Measurements from ENCODE around the gene STAT1.
"Not testable (repeated sequence)": the region's sequence is repeated elsewhere in the genome, so short reads cannot be mapped to it uniquely, and the experiment has no call there.

The STAT1 gene

DNA sequence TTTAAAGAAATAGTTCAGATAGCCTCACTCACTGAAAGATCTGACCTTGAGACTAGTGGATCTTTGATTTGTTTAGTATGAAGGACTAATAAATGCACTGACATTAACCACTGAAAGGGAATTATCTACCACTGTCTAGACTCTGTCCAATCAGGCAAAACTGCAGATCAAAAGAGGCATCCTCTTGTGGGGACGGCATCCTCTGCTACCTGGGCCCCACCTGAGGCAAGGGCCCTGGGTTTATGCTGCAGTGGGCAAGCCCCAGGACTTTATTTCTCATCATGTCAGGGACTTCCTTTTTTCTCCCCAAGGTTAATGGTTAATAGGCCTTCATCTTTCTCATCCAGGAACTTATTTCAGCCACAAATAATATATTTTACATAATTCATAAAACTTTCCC lies 32.2 kb downstream of the STAT1 start:
- DNase-seq (ENCODE audit: low spot score), result no peak

DNA sequence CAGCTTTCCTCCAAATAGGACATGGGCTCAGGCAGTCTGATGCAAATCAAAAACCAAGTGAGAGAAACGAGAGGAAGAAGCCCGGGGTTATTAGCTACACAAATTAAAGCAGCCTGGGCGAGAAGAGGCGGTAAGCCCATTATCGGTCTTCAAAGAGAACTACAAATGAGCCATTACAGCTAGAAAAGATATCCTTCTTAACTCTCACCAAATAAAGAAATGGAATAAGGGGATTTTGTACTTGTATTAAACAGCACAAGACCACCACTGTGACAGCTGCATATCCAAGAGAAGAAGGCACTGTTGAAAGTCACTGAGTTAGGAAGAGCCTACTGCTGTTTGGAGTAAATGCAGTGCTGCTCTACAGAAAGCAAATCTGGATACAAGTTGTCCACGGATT lies 32.6 kb downstream of the STAT1 start:
- no peak for DNase-seq (ENCODE audit: low spot score)

DNA sequence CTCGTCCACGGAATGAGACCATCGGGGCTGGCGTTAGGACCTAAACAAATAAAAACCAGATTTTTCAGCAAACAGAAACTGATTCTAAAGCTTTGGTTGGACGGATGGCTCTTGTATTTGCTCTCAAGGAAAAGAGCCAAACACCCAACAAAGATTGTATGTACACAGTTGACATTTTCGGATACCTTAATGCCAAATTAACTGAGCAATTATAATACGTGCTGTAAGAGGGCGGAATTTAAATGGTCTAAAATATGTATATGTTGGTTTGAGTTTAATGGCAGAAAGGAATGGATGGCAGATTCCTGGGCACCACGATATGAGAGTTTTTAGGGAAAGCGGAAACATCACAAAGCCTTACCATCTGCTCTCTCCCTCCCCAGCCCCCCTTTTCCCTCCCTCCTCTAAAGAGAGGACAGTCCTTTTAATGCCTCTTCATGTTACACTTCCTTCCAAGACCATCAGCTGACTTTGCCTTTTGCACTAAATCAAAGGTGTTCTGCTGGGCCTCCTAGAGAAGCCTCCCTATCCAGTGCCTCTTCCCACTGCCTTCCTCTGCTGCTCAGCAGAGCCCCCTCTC lies 33.3 kb downstream of the STAT1 start:
- DNase-seq (ENCODE audit: low spot score), result no peak

DNA sequence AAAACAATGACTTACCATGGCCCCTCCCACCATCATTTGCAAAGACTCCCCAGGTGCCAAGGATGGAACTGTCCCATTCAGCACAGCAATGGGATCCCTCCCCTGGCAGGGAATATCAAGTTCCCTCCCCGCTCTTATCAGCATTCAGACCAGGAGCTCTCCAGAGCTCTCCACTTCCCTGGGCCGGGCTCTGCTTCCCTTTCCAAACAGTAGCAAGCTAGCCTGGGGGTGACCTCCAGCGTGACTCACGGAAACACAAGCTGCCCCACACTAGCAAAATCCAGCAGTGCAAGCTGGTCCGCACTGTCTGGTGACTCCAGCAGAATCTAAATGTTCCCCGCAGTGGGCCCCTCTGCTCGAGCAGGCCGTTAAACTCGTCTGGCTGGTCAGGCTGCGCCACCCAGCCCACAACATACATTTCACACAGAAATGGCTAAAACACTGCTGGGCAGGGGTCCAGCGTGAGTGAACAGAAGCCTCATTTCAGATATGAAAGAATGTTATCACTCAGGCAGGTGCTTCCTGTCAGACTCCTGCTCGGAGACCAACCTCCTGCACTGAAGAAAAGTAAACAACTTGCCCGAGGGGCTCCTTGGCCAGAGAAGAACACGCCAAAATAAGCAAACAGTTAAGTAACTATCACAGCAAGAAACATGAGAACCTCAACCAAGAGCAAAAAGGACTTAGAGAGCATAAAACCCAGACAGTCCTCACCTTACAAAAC lies 33.9 kb downstream of the STAT1 start:
- DNase-seq (ENCODE audit: low spot score), result no peak

DNA sequence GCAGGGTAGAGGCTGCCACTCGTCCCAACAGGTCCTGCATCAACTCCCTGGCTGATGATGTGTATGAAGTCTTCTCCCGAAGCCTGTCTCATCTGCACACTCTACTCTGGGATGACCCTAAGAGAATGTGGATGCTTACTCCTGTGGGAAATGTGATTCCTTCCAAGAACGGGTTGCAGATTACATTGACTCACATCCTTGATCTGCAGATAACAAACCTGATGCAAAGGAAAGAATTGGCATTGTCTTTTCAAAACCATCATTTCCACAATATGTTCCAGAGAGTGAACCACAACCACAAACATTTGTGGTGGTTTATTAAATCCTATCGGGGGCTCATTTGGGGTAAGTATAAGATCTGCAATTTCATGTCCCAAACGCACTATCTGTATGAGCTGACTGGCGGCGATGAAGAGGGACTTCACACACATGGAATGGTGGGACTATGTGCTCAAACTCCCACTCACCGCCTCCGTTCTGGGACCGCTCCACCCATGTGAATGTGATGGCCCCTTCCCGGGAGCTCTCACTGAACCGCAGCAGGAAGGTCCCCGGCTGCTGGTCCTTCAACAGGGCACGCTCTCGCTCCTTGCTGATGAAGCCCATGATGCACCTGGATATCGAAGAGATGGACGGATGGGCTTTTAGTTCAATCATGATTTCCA lies 35.5 kb downstream of the STAT1 start:
- no peak for DNase-seq (ENCODE audit: low spot score)

DNA sequence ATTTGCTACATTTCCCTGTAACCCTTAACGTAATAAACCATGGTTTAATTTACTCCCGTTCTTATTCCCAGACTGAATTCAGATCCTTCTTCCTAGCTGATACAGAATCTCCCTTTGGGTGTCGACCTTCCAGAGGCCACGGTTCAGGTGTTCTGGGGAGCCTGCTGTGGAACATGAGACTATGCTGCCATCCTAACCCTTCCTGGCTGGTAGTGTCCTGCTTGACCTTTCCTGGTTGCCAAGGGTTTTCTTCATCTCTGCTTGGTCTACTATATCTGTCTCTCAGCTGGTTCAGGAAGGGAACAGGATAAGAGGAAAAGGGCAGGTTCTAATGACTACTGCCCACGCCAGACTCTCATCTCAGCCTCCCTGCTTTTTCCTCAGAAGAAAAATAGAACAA lies 36.5 kb downstream of the STAT1 start:
- DNase-seq (ENCODE audit: low spot score), result no peak

DNA sequence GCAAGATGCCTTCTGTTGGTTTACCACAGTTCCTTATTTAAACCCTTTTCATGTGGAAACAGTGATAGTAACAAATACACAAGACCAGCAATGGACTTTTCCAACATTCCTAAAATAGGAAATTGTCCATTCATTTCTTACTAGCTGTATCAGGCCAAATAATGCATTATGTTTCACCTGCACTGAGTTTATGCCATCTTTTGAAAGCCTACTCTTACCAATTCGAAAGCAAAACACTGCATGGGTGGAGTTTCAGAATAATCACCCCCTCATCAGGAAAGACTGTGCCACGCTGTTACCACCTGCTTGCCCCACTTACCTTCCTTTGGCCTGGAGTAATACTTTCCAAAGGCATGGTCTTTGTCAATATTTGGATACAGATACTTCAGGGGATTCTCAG lies 37.5 kb downstream of the STAT1 start:
- no peak for DNase-seq (ENCODE audit: low spot score)

DNA sequence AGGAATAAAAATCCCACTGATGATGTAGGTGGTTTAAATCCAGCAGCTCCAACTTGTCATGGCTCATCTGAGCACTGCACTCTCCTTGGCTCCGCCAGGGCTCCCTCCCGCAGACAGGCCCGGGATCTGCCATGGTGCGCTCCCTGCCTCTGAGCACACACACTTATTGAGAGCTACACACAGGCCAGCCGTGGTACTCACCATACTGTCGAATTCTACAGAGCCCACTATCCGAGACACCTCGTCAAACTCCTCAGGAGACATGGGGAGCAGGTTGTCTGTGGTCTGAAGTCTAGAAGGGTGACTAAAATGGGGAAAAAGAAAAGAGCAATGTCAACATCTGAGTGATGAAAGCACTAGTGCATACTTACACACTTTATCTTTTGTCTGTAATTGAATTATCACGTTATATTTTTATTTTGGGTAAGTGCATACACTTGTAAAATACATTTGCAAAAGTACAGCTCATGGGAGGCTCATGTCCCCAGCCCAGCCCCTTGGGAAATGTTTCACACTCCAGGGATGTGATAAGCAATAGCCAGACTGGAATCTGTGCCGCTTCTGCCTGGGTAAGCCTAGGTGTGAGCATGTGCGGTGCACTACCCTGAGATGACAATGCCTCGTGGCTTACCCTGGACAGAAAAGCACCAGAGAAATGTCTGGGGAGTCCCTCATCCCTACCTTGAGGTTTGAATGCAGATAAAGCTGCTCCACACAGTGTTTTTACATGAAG lies 39.2 kb downstream of the STAT1 start:
- no peak for DNase-seq (ENCODE audit: low spot score)

DNA sequence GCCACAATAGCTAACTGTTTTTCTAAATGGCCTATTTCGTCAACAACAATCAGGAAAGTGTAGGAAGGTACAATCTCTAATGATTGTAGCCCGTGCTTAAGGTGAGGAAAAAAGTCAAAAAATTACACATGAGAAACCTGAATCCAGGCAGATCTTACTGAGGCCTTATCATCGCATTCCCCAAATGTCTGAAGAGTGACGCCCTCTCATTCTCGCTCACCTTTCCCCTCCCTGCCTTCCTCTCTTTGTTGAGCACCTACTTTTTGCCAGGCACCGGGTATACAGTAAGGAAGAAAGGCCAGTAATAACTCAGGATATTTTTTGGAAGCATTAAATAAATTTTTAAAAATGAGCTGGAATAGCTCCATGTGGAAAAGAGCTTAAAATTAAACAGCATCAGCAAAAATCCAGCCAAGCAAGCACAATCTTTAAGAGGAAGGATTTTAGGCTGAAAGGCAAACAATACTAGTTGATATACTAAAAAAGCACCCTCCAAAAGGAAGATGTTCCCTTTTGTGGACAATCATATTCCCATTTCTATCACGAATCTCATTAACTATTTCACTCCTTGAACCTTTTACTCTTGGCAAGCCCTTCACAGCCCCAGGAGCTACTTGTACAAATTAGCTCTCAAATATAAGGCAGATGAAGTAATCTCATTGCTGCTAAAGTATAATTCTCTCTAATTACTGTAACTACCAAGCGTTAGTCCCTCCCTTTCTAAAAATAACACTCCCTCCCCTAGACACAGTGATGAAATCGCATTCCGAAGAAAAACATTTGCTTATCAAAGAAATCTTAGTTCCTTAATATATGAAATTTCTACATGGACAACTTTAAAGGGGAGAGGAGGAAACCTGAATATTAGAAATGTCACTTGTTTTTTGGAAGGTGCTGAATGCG lies 40.0 kb downstream of the STAT1 start:
- no peak for DNase-seq (ENCODE audit: low spot score)

DNA sequence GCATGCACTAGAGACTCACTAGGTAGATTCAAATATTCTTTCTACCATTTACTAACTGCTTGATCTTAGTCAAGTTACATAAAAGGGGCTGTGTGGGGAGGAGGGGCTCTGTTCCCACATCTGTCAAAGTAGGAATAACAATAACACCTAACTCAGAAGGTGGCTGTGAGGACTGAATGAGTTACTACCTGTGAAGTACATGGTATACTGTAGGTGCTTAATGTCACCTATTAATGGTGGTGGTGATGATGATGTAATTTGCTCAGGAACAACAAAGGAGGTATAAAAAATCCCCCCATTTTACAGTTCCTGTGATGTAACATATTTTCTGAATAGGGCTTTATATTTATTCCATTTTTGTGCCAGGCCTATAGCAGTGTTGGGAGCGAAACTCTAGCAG lies 40.7 kb downstream of the STAT1 start:
- no peak for DNase-seq (ENCODE audit: low spot score)

DNA sequence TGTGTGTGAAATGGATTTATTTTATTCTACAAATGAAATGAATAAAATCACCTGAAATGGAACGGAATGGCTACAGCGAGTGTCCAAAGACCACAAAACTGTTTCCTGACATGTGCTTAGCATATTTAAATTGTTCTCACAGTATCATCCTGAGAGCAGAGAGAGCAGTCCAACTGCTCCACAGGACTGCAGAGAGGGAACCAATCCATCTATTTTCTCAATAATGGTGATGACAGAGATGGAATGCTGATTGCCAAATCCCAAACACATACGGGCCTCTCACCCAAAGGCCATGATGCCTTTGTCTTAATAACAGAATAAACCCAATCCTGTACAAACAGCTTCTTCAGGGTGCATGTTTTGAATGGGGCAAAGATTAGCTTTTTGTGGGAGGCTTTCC lies 41.1 kb downstream of the STAT1 start:
- DNase-seq (ENCODE audit: low spot score), result no peak

DNA sequence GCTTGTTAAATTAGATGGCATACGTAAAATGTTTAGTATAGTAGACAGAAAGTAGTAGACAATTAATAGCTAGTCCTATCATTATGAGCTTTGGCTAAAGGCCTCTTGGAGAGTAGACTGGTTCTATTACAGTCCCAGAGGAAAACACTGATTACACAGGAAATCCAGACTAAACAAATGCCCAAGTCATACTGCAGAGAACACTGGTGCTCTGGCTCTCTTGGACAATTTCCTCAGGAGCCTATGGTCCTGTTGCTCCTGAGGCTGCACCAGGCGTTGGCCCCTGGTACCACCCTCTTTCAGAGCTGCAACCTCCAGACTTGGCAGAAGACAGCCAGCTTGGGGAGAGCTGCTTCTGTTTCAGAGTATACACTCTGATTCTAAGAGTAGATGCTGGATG lies 41.8 kb downstream of the STAT1 start:
- no peak for DNase-seq (ENCODE audit: low spot score)

DNA sequence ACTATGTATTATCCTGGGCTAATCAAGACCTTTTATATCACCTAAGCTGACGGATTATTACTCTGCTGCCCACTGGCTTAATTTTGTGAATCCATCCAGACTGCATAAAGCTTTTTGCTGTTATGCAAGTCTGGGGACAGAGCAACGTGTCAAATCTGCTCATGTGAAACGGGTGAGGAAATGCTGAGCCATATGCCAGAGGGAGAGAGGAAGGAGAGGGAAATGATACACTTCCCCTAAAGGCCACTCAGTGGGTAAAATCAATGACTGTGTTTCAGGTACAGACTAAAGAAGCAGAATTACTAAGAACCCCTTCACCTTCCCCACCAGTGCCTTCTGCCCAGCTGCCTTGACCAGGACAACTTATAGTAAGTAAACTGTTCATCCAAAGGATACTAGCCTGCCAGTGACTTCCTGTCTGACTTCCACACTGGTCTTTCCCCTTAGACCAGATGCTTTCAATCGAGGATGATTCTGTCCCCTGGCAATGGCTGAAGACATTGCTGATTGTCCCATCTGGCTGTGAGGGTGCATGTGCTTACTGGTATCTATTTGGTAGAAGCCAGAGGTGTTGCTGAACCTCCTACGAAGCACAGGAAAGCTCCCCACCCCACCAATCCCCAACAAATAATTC lies 43.0 kb downstream of the STAT1 start:
- DNase-seq (ENCODE audit: low spot score), result peak; percentile 28

DNA sequence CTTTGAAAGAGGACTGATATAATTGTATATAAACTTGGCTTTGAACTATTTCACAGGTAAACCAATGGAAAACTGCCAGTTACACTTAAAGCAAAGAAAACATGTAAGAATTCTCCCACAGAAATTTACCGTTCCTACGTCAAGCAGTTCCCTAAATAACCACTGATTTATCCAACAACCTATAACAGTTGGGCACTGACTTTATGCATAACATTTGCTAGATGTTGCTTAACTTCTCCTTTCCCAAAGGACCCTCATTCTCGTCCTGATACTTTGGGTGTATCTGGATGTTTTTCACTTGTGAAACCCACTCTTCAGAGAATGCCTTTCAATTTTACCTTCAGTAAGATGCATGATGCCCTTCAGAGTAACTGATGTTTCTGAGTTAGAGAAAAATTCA lies 43.8 kb downstream of the STAT1 start:
- no peak for DNase-seq (ENCODE audit: low spot score)

DNA sequence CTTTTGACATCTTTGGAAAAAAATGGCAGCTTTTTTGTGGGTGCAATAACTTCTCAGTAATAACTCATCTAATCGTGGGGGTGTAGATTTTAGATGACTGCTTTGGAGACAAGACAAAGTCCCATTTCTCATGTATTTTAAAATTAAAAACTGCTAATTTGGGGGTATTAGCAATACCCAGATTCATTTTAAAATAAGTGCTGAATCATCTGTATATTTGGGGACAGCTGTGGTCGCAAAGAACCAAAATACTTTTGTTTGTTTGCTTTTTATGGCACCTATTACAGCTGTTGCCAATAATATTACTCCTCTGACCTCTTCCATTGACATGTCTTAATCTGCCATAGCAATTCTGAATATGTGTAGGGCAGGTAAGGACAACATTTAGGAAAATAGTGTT lies 45.4 kb downstream of the STAT1 start:
- no peak for DNase-seq (ENCODE audit: low spot score)

DNA sequence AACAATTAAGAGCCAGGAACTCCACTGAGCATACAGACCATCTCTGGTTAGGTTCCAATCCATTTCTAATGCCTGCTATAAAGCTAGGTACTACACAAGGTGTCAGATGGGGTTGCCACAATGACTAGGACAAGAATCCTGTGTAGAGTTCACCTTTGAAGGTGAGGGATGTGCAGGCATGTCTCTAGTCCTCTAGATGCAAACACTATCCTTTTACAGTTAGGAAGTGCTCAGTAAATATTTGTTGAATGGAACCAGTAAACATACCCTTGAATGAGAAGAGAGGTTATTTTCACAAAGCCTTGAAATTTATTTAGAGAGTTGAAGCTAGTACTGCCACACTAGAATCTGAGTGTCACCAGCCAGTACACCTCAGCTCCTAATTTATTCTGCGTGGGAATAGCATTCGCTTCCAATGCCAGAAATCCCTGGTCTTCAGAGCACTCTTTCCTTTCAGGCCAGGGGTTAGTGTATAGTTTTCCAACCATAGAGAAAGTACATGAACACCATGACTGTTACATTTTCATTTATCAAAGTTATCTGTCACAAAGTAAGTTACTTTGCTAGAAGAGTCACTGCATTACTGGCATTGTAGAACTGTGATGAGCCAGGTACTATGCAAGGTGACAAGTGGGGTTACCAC lies 48.3 kb downstream of the STAT1 start:
- no peak for DNase-seq (ENCODE audit: low spot score)

DNA sequence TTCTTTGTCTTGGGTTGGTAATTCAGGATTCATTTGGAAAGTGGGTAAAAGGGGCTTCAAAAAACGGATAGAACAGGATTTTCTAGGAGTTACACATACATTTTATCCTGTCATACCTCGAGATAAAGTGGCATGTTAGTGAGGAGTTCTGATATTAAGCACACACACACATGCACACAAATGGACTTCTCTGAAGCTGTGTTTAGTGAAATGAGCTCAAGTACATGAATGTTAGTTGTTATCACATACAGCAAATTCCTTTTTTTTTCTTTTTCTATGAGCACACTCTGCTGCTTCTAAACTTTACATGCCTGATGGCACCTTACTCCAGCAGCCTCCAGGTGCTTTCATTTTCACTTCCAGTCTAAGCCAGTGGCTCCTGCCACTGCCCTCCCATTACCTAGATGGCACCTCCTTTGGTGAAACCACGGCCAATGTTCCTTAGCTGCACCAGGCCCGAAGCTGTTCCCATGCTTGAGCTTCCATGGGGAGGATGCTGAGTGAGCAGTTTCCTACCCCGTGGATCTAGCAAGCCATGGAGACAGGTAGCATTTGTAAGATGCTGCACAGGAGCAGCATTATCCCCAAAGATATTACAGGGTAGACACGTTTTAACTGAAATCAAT lies 49.7 kb downstream of the STAT1 start:
- DNase-seq (ENCODE audit: low spot score), result no peak

DNA sequence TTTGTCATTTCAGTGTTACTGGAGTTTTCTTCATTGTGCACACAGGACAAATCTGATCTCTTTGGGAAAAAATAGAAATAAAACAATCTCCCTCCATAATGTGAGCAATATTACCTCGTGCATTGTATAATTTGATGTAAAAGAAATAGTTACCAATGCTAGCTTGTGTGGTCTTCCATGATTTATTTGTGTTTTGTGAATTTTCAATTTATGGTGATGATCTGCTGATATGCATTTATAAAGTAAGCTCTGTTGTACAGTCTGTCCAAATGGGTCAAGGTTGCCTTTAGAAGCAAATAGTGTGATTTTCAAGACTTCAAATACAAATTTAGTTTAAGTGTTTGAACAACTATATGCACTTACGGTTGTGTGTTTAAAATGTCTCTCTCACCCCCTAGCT lies 50.9 kb downstream of the STAT1 start:
- DNase-seq (ENCODE audit: low spot score), result no peak

DNA sequence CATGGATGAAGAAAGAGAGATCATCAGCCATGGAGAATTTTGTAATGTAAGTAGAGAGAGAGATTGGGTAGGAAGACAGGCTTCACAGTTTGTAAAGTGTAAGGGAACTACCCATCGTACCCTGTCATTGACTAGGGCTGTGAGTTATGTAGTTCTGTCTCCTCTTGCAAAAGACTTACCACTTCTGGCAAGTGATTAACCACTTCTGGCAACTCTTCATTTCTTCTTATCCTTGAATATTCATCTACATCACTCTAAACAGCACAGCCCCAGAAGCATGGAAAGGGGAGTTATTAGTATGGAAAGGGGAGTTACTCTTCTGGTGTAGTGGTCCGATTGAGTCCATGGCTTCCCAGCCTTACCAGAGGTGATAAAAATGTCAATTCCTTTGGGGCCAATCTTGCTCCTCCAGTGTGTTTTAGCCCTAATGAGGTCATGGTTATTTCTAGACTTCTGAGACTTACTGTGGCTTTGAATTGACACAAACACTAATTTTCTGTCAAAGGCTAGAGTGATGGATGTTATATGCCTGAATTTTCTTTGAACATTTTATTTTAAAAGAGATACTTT lies 52.0 kb downstream of the STAT1 start:
- no peak for DNase-seq (ENCODE audit: low spot score)

DNA sequence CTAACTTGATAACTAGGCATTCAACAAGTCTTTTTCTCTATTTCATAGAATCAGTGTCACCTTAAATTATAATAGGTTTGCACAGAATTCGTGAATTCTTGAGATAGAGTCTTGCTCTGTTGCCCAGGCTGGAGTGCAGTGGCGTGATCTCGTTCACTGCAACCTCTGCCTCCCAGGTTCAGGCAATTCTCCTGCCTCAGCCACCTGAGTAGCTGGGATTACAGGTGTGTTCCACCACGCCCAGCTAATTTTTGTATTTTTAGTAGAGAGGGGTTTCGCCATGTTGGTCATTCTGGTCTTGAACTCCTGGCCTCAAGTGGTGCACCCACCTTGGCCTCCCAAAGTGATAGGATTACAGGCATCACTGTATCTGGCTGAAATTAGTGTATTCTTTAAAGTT lies 52.9 kb downstream of the STAT1 start:
- DNase-seq (ENCODE audit: low spot score), result not testable (repeated sequence)
